Peyer's patch (tissue), 4 donors: ENCODE data around the gene TIAM2.

Experiments used
- CTCF ChIP-seq, 6 experiments: fragments of 450-650 bp in 4 of 6; fragments of 200-600 bp in 2 of 6; sonication (generic) in 1 of 6; IDR thresholded peaks; one replicate each; pipeline ENCODE4 v1.5.1; 2017 to 2019; ENCODE audit warnings: antibody characterized with exemption in 6 of 6, mild to moderate bottlenecking in 3 of 6, moderate library complexity in 1 of 6
- POLR2A ChIP-seq, 2 donors: fragments of 450-650 bp; IDR thresholded peaks; one replicate each; pipeline ENCODE4 v1.5.1; 2017; ENCODE audit warnings: antibody characterized with exemption in 2 of 2, mild to moderate bottlenecking in 2 of 2, moderate library complexity in 2 of 2

GRCh38 chr6:155132617-155133016, 137.5 kb downstream of the TIAM2 start:
- TF ChIP-seq CTCF (IDR thresholded peaks at IDR 0.05) = no peak
- TF ChIP-seq POLR2A (IDR thresholded peaks at IDR 0.05) = no peak
